Ovary (tissue), 9 donors: ENCODE results near the gene TRIM65. TPM values are rescaled to one million over a fixed set of nuclear protein-coding genes. Genes with fewer than 3 reads are reported as not detected.

Source experiments
- DNase-seq, 5 donors: peaks; one replicate each; pipeline ENCODE4 v3.0.0-alpha.2; 2019 to 2020
- H3K27ac ChIP-seq, 2 donors: fragments of 200-600 bp; one replicate each; pipeline versions ENCODE4 v1.5.1 to v1.8.0; 2019 to 2022
- H3K27me3 ChIP-seq: fragments of 200-600 bp; one replicate; pipeline ENCODE4 v1.8.0; 2022
- H3K36me3 ChIP-seq: fragments of 200-600 bp; sonication (generic); one replicate; pipeline ENCODE4 v1.5.1; 2019
- H3K4me1 ChIP-seq: one replicate; pipeline ENCODE4 v1.8.1; 2013; ENCODE audit warnings: mild to moderate bottlenecking, moderate library complexity; ENCODE audit not compliant: insufficient read depth
- H3K4me3 ChIP-seq: fragments of 200-600 bp; sonication (generic); one replicate; pipeline ENCODE4 v1.5.1; 2017
- H3K9me3 ChIP-seq, 2 donors: fragments of 200-600 bp in 1 of 2; sonication (generic) in 1 of 2; one replicate each; pipeline versions ENCODE4 v1.5.1 to v1.8.1; 2013 to 2019; ENCODE audit warnings: mild to moderate bottlenecking in 1 of 2, moderate library complexity in 1 of 2
- CTCF ChIP-seq, 3 donors: fragments of 450-650 bp in 2 of 3; fragments of 200-600 bp in 1 of 3; IDR thresholded peaks; one replicate each; pipeline versions ENCODE4 v1.5.1 to v1.8.0; 2016 to 2022; ENCODE audit warnings: antibody characterized with exemption in 3 of 3, mild to moderate bottlenecking in 1 of 3
- EP300 ChIP-seq: sonication (generic); formaldehyde crosslinking; IDR thresholded peaks from one replicate; pipeline ENCODE4 v1.6.1; 2017; ENCODE audit warnings: antibody characterized with exemption
- POLR2A ChIP-seq: fragments of 450-650 bp; IDR thresholded peaks from one replicate; pipeline ENCODE4 v1.6.1; 2017; ENCODE audit warnings: antibody characterized with exemption, mild to moderate bottlenecking, moderate library complexity
- WGBS, 3 donors: extraction: QIAGEN DNeasy Blood & Tissue Kit in 1 of 3; methylation state at CpG; one replicate each; pipeline versions ENCODE4 v1.1.5 to v1.1.7; 2013 to 2017; 5-methylcytosine and 5-hydroxymethylcytosine counted together
- intact Hi-C, 4 donors: fragments of 100-400 bp; cut with DNase I; formaldehyde crosslinking; loops; one replicate each; pipeline versions ENCODE4 v1.11.0 to v1.15.1; 2022 to 2023
- polyA plus RNA-seq, 2 donors: library from polyadenylated mRNA; stranded (reverse); fragments of 200-250 nt in 1 of 2; fragments of 350-450 nt in 1 of 2; fragmentation: Illumina TruSeq in 1 of 2; extraction: RNeasy Lipid Tissue Mini Kit (QIAGEN cat#74804) in 1 of 2; gene quantifications; one replicate each; pipeline ENCODE4 v1.2.3, GENCODE V29; 2013 to 2014
- total RNA-seq, 7 donors: library from RNA; depleted of rRNA in 2 of 7; stranded (reverse); fragments of >200 nt in 2 of 7; fragmentation: NEBNext Ultra II Directional in 3 of 7; extraction: Animal tissue kit (Norgen Biotek cat#: 25700) in 3 of 7; gene quantifications; one replicate each; pipeline versions ENCODE4 v1.1.0 to v1.2.4, GENCODE V29; 2016 to 2023
- donor health status: DM: no; HTN: no; CAD: no; lungs with moderate emphysema.
- donor health status: DM: no; HTN: no; CAD: no.
- donor health status: Bipolar disorder and iron deficiency.
- donor health status: DM: yes; HTN: yes; CAD: no.
- donor health status: DM: no; HTN: no; CAD: no.
- donor health status: DM: yes; HTN: yes; CAD: no.

The TRIM65 gene
- total and polyA plus RNA-seq, 9 donors = 10.4 to 28.0 (median 24.1) TPM

- Histone ChIP-seq H3K36me3 (no peaks in the 10 kb centered on the region), H3K4me1 (no peaks in the 10 kb centered on the region), H3K27me3 (no peaks in the 10 kb centered on the region), H3K4me3 (no peak overlapping the region), H3K27ac (no peak overlapping the region), H3K9me3 (no peaks in the 10 kb centered on the region)
- no peak for TF ChIP-seq CTCF (IDR thresholded peaks at IDR 0.05)
- TF ChIP-seq POLR2A = no peak
- TF ChIP-seq EP300 = no peak
- intact Hi-C loops = no loop called here
- 89 to 94% (median 93%) methylated on average over 9 to 15 of the region's 15 CpGs for WGBS, 3 donors
- DNase-seq = no peak
Observed at GRCh38 chr17:75921596-75921995, 24.8 kb upstream of the TRIM65 start.

- no peaks in the 10 kb centered on the region for H3K4me1 ChIP-seq
- no peak overlapping the region for H3K4me3 ChIP-seq
- no peak for TF ChIP-seq CTCF (IDR thresholded peaks at IDR 0.05)
- TF ChIP-seq POLR2A = no peak
- TF ChIP-seq EP300 = no peak
- H3K9me3 ChIP-seq = no peaks in the 10 kb centered on the region
- H3K36me3 ChIP-seq = no peaks in the 10 kb centered on the region
- no peaks in the 10 kb centered on the region for H3K27me3 ChIP-seq
- DNase-seq = no peak
- no peak overlapping the region for H3K27ac ChIP-seq
- intact Hi-C loops = no loop called here
- 86 to 94% (median 92%) methylated on average over 6 to 11 of the region's 11 CpGs for WGBS, 3 donors
Observed at GRCh38 chr17:75920045-75920560, 23.4 kb upstream of the TRIM65 start.

GRCh38 chr17:75919611-75920010 lies 22.9 kb upstream of the TRIM65 start:
- TF ChIP-seq CTCF (IDR thresholded peaks at IDR 0.05) (no peak), EP300 (no peak), POLR2A (no peak)
- H3K4me1 ChIP-seq = no peaks in the 10 kb centered on the region
- no peak overlapping the region for H3K4me3 ChIP-seq
- H3K9me3 ChIP-seq = no peaks in the 10 kb centered on the region
- H3K27me3 ChIP-seq = no peaks in the 10 kb centered on the region
- H3K36me3 ChIP-seq = no peaks in the 10 kb centered on the region
- WGBS, 3 donors = 92 to 96% (median 92%) methylated on average over 21 to 22 of the region's 22 CpGs
- no peak overlapping the region for H3K27ac ChIP-seq
- no peak for DNase-seq
- intact Hi-C loops = loop anchor here in 1 of 4 donors (10.0 kb wide), 1 partner anchor 355 kb away; no protein-coding TSS in a partner anchor

- Histone ChIP-seq H3K9me3 (no peaks in the 10 kb centered on the region), H3K27me3 (no peaks in the 10 kb centered on the region), H3K27ac (no peak overlapping the region), H3K4me3 (no peak overlapping the region), H3K4me1 (no peaks in the 10 kb centered on the region), H3K36me3 (no peaks in the 10 kb centered on the region)
- intact Hi-C loops = loop anchor here in 1 of 4 donors (10.0 kb wide), 1 partner anchor 357 kb away; no protein-coding TSS in a partner anchor
- DNase-seq = no peak
- 86 to 90% (median 89%) methylated on average over 19 to 31 of the region's 31 CpGs for WGBS, 3 donors
- TF ChIP-seq POLR2A (no peak), EP300 (no peak)
Observed at GRCh38 chr17:75917917-75918445, 21.2 kb upstream of the TRIM65 start.
